ENCODE data around the gene PCGF3.
"Not testable (repeated sequence)": the region's sequence is repeated elsewhere in the genome, so short reads cannot be mapped to it uniquely, and the experiment has no call there.

Gene PCGF3

GRCh38 chr4:683247-683897, 22.3 kb upstream of the PCGF3 start:
- DNase-seq (ENCODE audit: low read depth in 2 of 2), result no peak

GRCh38 chr4:683982-684622, 21.5 kb upstream of the PCGF3 start:
- DNase-seq (ENCODE audit: low read depth in 2 of 2), result peak in 1 of 2 donors; percentile 28

DNA sequence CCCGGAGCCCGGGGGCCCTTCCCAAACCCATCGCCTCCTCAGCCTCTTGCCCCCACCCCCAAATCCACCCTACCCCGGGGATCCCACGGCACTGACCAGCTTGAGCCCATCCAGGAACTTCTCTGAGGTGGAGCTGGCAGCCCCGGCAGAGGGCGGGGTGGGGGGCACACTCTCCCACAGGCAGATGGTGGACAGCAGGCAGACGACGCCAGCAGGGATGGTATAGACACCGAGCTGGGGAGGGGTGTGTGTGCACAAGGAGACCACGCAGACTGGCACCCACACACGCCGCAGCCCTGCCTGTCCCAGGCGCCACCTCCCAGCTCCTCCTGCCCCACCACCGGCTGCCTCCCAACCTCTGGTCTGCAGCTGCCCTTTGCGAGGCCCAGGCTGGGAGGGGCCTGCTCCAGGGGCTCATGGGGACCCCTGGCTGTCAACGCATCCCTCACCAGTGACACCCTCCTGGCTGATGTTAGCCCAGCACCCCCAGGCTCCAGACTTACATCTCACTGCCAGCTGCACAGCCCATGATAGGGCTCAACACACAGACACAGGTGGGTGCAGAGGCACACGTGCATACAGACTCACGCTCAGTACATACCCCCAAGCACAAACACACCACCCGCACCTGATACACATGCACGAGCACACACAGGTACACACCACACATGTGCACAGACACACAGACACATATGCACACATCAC, 20.9 kb upstream of the PCGF3 start:
- no peak for DNase-seq (ENCODE audit: low read depth in 2 of 2)

GRCh38 chr4:685679-686412, 19.8 kb upstream of the PCGF3 start:
- no peak for DNase-seq (ENCODE audit: low read depth in 2 of 2)

GRCh38 chr4:686413-687040, 19.1 kb upstream of the PCGF3 start:
- DNase-seq (ENCODE audit: low read depth in 2 of 2), result no peak

DNA sequence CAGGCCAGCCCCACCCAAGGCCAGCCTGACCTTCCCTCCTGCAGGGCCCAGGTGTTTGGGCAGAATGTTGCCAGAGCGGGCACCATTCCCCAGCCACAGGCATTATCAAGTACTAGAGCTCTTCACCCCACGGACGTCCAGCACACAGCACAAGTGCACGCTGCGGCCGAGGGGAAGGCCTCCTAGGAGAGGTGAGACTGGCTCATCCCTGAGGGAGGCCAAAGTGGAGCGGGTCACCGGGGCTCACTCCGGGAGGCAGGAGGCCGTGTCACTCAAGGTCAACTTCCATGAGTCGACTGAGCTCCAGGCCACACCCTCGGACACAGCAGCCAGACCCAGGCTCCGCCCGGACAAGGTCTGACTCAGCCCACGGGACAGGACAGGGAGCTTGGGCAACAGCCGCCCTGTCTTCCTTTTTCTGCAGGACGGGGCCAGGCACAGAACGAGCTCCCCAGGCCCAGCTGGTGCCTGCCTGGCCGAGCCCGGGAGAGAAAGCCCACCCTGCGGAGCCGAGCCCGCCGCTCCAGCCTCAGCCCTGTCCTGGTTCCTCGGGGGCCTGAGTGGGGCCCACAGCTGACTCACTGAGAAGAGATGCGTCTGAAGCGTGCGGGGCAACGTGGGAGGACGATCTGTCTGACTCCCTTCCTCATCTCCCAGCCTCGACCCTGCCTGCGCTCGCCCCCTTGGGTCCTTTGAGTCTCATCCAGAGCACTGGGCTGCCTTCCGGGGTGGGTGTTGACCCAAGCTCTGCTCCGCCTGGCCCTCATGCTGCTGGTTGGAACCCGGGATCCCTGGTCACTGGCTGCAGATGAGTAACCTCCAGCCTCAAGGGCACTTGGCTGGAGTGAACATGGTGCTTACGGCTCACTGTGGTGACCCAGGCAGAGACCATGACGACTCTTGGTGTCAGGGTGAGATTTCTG, 18.3 kb upstream of the PCGF3 start:
- DNase-seq (ENCODE audit: low read depth in 2 of 2), result no peak

- DNase-seq (ENCODE audit: low read depth in 2 of 2), result no peak
Measured at GRCh38 chr4:687971-688853, 17.4 kb upstream of the PCGF3 start.

- no peak for DNase-seq (ENCODE audit: low read depth in 2 of 2)
Measured at GRCh38 chr4:688854-689681, 16.6 kb upstream of the PCGF3 start, which contains the start of gene SLC49A3. Gene SLC49A3 (minus strand): TSS chr4:689151. CDS start chr4:689127, 24 bp downstream.

DNA sequence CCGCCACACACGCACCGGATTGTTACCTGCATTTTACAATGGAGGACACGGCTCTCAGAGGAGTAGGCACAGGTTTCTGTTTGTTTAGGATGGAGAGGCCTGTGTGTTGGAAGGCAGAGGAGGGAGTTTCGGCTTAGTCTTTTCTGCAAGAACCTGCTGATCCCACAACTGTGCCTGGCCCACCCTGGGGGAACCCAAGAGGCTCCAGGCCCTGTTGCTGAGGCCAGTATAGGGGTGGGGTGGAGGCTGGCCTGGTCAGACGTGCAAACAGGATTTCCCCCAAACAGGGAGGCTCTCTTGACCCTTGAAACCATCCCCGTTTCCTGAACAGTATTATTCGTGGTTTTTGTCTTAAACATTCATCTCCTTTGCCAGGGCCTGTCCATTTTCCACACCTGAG, 15.9 kb upstream of the PCGF3 start:
- DNase-seq (ENCODE audit: low read depth in 2 of 2), result no peak

GRCh38 chr4:692771-693554, 12.7 kb upstream of the PCGF3 start:
- DNase-seq (ENCODE audit: low read depth in 2 of 2), result no peak

DNA sequence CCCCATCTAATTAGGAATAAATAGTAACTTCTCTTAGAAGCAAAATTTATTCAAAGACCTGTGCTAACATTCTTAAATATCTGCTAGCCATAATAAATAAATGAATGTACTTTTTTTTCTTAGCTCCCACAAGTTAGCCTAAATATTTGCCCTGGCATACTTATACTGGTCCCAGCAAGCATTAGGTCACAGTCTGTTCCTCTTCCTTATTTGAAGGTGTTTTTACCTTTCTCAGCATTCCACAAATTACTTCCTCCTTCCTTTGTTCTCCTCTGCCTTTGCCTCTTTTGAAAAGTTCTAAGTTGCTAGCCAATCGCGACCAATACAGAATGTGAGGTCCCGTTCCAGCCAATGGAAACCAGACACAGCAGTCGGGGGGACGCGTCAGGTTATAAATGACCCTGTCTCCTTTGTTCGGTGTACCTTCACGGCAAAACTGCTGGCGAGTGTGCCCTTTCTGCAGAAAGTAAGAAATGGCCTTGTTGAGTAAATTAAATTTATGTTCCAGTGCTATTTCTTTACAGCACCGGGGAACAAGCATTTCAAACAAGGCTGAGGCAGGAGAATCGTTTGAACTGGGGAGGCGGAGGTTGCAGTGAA, 11.2 kb upstream of the PCGF3 start:
- DNase-seq (ENCODE audit: low read depth in 2 of 2), result not testable (repeated sequence)

GRCh38 chr4:699816-700580, 5.6 kb upstream of the PCGF3 start:
- no peak for DNase-seq (ENCODE audit: low read depth in 2 of 2)

GRCh38 chr4:700587-701264, 4.9 kb upstream of the PCGF3 start:
- DNase-seq (ENCODE audit: low read depth in 2 of 2), result no peak

GRCh38 chr4:702618-703048, 3.0 kb upstream of the PCGF3 start:
- DNase-seq (ENCODE audit: low read depth in 2 of 2), result no peak

- no peak for DNase-seq (ENCODE audit: low read depth in 2 of 2)
Measured at GRCh38 chr4:703336-704197, 2.1 kb upstream of the PCGF3 start.

Measured in stimulated activated CD8-positive, alpha-beta memory T cell treated with anti-CD3 and anti-CD28 coated beads, Interleukin-2, amount 100 ng/mL, for 48 hours (primary cell).